ENCODE measurements around the gene TMIGD3.

The TMIGD3 gene

DNA sequence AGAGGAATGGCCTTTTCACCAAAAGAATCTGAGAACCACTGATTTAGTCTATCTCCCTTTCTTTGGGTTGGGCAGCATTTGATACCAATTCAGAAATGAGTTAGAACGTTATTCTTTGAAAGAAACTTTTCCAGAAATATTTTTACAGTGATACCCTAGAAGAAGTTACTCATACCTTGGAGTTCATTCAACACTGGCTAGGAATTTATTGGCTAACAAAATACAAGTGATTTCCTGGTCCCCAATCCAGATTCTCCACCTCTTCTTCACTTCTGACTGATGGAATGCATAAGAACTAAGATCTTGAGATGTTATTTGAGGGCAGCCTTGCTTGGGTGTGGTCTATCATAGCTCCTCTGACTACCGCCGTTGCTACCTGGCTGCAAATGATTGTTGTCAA lies 20.3 kb downstream of the TMIGD3 start:
- TF ChIP-seq, protein P1, sequence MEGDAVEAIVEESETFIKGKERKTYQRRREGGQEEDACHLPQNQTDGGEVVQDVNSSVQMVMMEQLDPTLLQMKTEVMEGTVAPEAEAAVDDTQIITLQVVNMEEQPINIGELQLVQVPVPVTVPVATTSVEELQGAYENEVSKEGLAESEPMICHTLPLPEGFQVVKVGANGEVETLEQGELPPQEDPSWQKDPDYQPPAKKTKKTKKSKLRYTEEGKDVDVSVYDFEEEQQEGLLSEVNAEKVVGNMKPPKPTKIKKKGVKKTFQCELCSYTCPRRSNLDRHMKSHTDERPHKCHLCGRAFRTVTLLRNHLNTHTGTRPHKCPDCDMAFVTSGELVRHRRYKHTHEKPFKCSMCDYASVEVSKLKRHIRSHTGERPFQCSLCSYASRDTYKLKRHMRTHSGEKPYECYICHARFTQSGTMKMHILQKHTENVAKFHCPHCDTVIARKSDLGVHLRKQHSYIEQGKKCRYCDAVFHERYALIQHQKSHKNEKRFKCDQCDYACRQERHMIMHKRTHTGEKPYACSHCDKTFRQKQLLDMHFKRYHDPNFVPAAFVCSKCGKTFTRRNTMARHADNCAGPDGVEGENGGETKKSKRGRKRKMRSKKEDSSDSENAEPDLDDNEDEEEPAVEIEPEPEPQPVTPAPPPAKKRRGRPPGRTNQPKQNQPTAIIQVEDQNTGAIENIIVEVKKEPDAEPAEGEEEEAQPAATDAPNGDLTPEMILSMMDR (conservative IDR thresholded peaks at IDR 0.05) = no peak

DNA sequence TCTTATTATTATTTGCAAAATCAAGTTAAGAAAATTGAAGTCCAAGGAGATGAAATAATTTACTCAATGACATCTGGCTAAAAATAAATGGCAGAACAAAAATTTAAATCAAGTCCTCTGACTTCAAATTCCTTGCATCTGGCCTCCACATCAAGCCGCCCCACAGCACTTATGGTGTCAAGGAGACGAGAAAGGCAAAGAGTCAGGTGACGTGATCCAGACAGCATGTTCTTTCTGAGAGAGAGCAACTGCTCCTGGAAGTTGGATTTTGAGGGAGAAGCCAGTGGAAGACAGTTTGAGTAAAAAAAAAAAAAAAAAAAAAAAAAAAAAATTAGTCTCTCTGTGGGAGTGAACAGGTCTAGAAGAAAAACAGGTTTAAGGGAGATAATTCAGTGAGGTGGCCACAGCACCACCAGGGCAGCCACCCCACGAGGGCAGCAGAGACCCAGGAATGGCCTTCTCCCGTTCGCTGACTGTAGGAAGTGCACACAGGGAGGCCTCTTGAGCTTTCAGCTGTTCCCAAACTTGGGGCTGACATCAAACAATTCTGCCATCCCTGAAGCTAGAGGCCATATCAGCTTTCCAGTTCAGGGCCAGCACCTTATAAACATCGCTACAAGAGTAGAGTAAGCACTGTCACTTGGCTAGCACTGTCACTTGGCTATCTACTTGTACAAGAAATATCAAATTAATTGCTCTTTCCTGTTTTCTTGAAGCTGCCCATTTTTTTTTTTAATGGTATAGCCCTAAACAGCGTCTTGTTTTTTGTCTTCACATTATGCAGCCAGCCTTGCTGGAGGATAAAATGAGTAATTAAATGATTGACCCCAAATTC lies 21.8 kb downstream of the TMIGD3 start:
- TF ChIP-seq, protein P1 (conservative IDR thresholded peaks at IDR 0.05) = peak; percentile 84
- no peak overlapping the region for H3K27ac ChIP-seq

More for the DNA sequence above, 20.3 kb downstream of the TMIGD3 start:
- H3K27ac ChIP-seq = no peak overlapping the region

DNA sequence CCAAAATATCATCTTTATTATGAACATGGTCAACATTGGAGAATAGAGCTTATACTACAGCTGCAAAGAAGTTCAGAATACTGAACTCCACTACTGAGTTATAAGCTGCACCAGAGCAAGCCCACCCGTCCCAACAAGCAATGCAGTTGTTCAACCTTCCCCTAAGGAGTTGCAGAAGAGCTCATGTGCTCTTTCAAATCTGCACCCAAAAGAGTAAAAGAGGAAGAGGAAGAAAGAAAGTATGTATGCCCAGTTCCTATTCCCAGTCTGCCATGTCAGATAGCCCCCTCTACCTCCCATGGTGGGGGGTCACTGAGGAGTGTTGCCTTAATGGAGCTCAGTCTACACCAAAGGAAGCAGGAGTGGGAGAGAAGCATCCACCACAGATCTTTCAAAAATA lies 22.8 kb downstream of the TMIGD3 start:
- H3K27ac ChIP-seq = no peak overlapping the region
- TF ChIP-seq, protein P1 (conservative IDR thresholded peaks at IDR 0.05) = no peak

DNA sequence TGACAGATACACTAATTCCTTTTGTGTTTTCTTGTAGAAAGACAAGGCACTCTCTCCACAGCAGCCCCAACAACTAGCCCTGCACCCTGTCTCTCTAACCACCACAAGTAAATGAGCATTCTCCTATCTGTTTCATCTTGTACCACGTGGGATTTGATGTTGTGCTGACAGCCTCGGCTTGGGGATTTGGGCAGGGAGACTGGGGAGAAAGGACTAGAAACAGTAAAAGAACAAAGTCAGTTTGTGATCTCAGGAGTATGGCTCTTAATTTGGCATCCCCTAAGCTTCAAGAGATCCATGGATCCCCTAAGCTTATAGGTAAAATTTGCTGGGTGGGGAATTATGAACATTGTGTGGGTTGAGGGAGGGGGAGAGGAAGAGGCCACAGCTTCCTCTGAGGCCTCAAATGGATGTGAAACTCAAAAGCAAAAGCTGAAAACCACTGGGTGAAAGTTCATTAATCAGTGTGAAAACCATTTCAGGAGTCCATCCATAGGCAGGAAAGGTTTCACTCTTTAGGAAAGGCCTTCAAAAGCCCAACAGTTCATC lies 26.6 kb downstream of the TMIGD3 start:
- TF ChIP-seq, protein P1 (conservative IDR thresholded peaks at IDR 0.05) = no peak
- H3K27ac ChIP-seq = no peak overlapping the region

DNA sequence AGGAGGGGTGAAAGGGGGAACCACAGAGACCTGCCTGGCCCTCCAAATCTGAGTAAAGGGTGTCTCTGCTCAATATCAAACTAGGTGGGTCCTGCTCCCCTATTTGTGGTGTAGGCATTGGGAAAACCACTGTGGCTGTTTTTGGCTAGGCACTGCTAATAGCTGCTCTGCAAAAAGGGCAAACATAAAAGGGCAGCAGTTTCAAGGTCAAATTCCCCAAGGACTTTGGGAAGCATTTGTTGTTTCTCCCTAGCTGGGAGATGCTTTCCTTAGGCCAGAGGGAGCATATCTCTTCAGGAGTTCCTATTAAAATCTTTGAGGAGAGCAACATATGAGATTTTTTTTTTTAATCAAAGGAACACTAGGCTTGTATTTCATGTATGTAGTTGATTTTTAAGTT lies 27.2 kb downstream of the TMIGD3 start:
- no peak overlapping the region for H3K27ac ChIP-seq
- TF ChIP-seq, protein P1 (conservative IDR thresholded peaks at IDR 0.05) = no peak

DNA sequence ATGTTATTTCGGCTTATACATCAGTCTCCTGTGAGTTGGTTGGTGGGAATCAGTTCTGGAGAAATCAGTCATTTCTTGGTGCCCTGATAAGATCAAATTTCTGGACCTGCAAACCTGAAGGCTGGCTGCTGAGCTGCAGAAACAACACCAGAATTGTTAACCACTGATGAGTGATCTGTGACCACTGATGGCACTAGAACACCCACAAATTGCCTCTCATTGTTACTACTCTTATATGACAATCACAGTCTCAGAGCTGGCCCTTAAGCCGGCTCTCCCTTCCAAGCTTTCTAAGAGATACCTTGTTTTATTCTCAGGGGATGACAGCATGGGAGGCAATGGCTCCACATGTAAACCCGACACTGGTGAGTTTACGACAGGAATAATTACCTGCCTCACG lies 27.7 kb downstream of the TMIGD3 start:
- TF ChIP-seq, protein P1 (conservative IDR thresholded peaks at IDR 0.05) = no peak
- no peak overlapping the region for H3K27ac ChIP-seq

DNA sequence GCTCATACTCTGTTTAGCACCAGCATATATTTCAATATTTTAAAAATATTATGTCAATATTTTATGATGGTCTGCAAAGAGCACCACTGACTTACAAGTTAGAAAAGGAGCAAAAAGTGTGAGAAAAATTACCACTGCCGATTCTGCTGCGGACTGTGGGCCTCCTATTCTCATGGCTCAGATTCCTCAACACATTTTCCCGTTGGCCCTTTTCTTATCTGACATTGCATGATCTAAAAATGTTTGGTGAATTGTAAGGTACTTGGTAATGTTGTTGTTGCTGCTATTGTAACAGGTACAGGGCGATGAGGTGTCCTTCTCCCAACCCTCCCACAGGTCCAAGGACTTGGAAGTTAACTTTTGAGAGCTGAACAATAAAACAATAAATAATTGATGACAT lies 28.9 kb downstream of the TMIGD3 start:
- H3K27ac ChIP-seq = no peak overlapping the region
- TF ChIP-seq, protein P1 (conservative IDR thresholded peaks at IDR 0.05) = no peak
